Body of pancreas (tissue), 4 donors: Measurements from ENCODE around the gene LPP. TPM values are rescaled to one million over a fixed set of nuclear protein-coding genes. Genes with fewer than 3 reads are reported as not detected.

Experiments used
- ATAC-seq: fragments of 150-250 bp; one replicate; pipeline ENCODE4 v1.9.1; 2016
- DNase-seq, 4 donors: peaks; one replicate each; pipeline ENCODE4 v3.0.0-alpha.2; 2019
- H3K27ac ChIP-seq, 4 donors: fragments of 200-600 bp; sonication (generic); 1 replicate in 3 of 4; 2 replicates in 1 of 4; pipeline versions ENCODE4 v1.5.1 to v1.6.1; 2016 to 2019; ENCODE audit warnings: mild to moderate bottlenecking in 1 of 4, mixed read lengths in 1 of 4, moderate library complexity in 1 of 4
- H3K27me3 ChIP-seq, 2 donors: fragments of 200-600 bp; sonication (generic); one replicate each; pipeline ENCODE4 v1.6.0; 2016; ENCODE audit warnings: mild to moderate bottlenecking in 1 of 2
- H3K36me3 ChIP-seq, 2 donors: fragments of 200-600 bp; sonication (generic); replicated peaks in 1 of 2; 2 replicates each; pipeline ENCODE4 v1.5.1; 2016; ENCODE audit warnings: low read depth in 2 of 2; ENCODE audit not compliant: insufficient read depth in 1 of 2
- H3K4me1 ChIP-seq: fragments of 200-600 bp; sonication (generic); one replicate; pipeline ENCODE4 v1.6.0; 2016
- H3K4me3 ChIP-seq, 2 donors: fragments of 200-600 bp; sonication (generic); 1 replicate in 1 of 2; 2 replicates in 1 of 2; pipeline ENCODE4 v1.5.1; 2016 to 2019
- H3K9me3 ChIP-seq, 3 donors: fragments of 200-600 bp; sonication (generic); 1 replicate in 2 of 3; 2 replicates in 1 of 3; pipeline ENCODE4 v1.5.1; 2016
- CTCF ChIP-seq, 7 experiments: fragments of 450-650 bp in 4 of 7; fragments of 200-600 bp in 3 of 7; sonication (generic) in 3 of 7; IDR thresholded peaks; one replicate each; pipeline ENCODE4 v1.5.1; 2016 to 2019; ENCODE audit warnings: antibody characterized with exemption in 7 of 7
- POLR2A ChIP-seq, 3 donors: fragments of 450-650 bp; IDR thresholded peaks; one replicate each; pipeline ENCODE4 v1.6.1; 2016; ENCODE audit warnings: antibody characterized with exemption in 3 of 3, mild to moderate bottlenecking in 2 of 3
- WGBS, 2 donors: methylation state at CpG; one replicate each; pipeline ENCODE4 v1.1.5; 2017; 5-methylcytosine and 5-hydroxymethylcytosine counted together
- intact Hi-C: fragments of 100-400 bp; cut with DNase I; formaldehyde crosslinking; loops from one replicate; pipeline ENCODE4 v1.15.1; 2023
- total RNA-seq, 2 donors: library from RNA; depleted of rRNA; stranded (reverse); fragments of >200 nt; gene quantifications; one replicate each; pipeline ENCODE4 v1.1.0, GENCODE V29; 2016

LPP gene
- total RNA-seq, 2 donors from 2014 or later = 60.6 to 65.1 TPM

DNA sequence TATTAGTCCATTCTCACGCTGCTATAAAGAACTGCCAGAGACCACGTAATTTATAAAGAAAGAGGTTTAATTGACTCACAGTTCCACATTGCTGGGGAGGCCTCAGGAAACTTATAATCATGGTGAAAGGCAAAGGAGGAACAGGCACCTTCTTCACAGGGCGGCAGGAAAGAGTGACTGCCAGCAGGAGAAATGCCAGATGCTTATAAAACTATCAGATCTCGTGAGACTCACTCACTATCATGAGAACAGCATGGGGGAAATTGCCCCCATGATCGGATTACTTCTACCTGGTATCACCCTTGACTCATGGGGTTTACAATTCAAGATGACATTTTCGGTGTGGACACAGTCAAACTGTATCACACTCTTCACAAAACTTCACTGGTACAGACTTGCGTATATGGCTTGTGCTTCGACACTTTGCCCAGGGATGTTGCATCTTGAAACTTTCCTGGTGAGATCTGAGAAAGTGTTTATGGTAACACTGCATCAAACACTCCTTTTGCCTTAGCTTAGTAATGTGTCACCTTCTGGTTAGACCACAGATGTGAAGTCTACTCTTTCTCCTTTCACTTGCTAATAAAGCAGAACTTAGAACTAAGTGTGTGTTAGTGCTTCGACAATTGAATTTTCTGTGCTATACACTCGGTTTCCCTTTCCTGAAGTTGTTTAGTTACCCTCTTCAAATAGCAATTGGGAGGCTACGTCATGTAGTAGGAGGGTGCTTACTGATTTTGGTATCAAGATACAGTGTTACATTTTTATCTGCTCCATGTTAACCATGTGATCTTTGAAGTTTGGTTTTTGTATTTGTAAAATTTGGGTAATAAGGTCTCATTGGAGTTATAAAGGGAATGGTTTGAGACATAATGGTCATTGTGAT lies 185.7 kb downstream of the LPP start:
- Histone ChIP-seq H3K27me3 (no peaks in the 10 kb centered on the region), H3K27ac (no peak overlapping the region), H3K36me3 (no peaks in the 10 kb centered on the region), H3K4me1 (peaks cover 16% of the 10 kb centered on the region), H3K9me3 (no peaks in the 10 kb centered on the region), H3K4me3 (no peak overlapping the region)
- TF ChIP-seq CTCF (IDR thresholded peaks at IDR 0.05) = no peak
- no peak for TF ChIP-seq POLR2A (IDR thresholded peaks at IDR 0.05)
- WGBS, 2 donors = 86 to 87% methylated on average over 11 of the region's 11 CpGs
- ATAC-seq (no peak), DNase-seq (no peak)
- intact Hi-C loops = no loop called here

DNA sequence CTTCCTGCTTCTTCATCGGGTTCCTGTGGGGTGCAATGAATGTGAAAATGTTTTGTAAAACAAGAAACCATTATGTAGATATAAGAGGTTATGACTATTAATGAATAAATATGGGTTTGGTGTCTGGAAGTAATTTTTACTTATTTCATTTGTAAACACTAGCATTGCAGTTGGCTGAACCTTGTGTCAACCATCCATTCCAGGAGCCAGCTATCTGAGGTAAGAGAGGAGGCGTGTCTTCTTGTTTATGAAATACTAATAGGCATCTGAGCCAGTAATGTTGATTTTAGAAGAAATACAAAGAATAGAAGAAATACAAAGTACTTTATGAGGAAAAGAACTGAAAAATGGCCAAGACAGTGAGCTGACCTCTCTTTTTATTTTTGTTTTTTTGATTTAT lies 187.5 kb downstream of the LPP start:
- 80 to 86% methylated on average over 2 of the region's 2 CpGs for WGBS, 2 donors
- intact Hi-C loops = no loop called here
- Histone ChIP-seq H3K36me3 (no peaks in the 10 kb centered on the region), H3K4me3 (no peak overlapping the region), H3K9me3 (no peaks in the 10 kb centered on the region), H3K27me3 (no peaks in the 10 kb centered on the region), H3K27ac (no peak overlapping the region), H3K4me1 (peaks cover 17% of the 10 kb centered on the region)
- ATAC-seq = no peak
- DNase-seq = no peak
- TF ChIP-seq POLR2A (IDR thresholded peaks at IDR 0.05) (no peak), CTCF (IDR thresholded peaks at IDR 0.05) (no peak)

GRCh38 chr3:188342991-188343732 lies 189.2 kb downstream of the LPP start:
- no peaks in the 10 kb centered on the region for H3K27me3 ChIP-seq
- intact Hi-C loops = no loop called here
- H3K4me1 ChIP-seq = peaks cover 27% of the 10 kb centered on the region
- no peaks in the 10 kb centered on the region for H3K36me3 ChIP-seq
- DNase-seq (no peak), ATAC-seq (no peak)
- no peak overlapping the region for H3K27ac ChIP-seq
- no peak overlapping the region for H3K4me3 ChIP-seq
- TF ChIP-seq POLR2A (IDR thresholded peaks at IDR 0.05) (no peak), CTCF (IDR thresholded peaks at IDR 0.05) (no peak)
- 55 to 57% methylated on average over 9 of the region's 9 CpGs for WGBS, 2 donors
- no peaks in the 10 kb centered on the region for H3K9me3 ChIP-seq

GRCh38 chr3:188343894-188344293 lies 189.9 kb downstream of the LPP start:
- Histone ChIP-seq H3K27me3 (no peaks in the 10 kb centered on the region), H3K9me3 (no peaks in the 10 kb centered on the region), H3K27ac (no peak overlapping the region), H3K4me1 (peaks cover 34% of the 10 kb centered on the region), H3K36me3 (no peaks in the 10 kb centered on the region), H3K4me3 (no peak overlapping the region)
- ATAC-seq (no peak), DNase-seq (no peak)
- TF ChIP-seq POLR2A (IDR thresholded peaks at IDR 0.05) (no peak), CTCF (IDR thresholded peaks at IDR 0.05) (no peak)
- WGBS, 2 donors = 52 to 64% methylated on average over 5 of the region's 5 CpGs
- intact Hi-C loops = no loop called here
